GM19240 (cell line): ENCODE data around the gene TRAFD1.
"Not testable (repeated sequence)": the region's sequence is repeated elsewhere in the genome, so short reads cannot be mapped to it uniquely, and the experiment has no call there.

Experiments used
- DNase-seq: peaks from one replicate; pipeline ENCODE4 v3.0.0; 2011; ENCODE audit warnings: low spot score; ENCODE audit not compliant: insufficient read length

Gene TRAFD1, protein sequence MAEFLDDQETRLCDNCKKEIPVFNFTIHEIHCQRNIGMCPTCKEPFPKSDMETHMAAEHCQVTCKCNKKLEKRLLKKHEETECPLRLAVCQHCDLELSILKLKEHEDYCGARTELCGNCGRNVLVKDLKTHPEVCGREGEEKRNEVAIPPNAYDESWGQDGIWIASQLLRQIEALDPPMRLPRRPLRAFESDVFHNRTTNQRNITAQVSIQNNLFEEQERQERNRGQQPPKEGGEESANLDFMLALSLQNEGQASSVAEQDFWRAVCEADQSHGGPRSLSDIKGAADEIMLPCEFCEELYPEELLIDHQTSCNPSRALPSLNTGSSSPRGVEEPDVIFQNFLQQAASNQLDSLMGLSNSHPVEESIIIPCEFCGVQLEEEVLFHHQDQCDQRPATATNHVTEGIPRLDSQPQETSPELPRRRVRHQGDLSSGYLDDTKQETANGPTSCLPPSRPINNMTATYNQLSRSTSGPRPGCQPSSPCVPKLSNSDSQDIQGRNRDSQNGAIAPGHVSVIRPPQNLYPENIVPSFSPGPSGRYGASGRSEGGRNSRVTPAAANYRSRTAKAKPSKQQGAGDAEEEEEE

GRCh38 chr12:112125250-112125999 is at the start of gene TRAFD1:
Gene TRAFD1 (plus strand): TSS chr12:112125560. CDS start chr12:112130523, 4,963 bp downstream.
- DNase-seq = peak; percentile 89

DNA sequence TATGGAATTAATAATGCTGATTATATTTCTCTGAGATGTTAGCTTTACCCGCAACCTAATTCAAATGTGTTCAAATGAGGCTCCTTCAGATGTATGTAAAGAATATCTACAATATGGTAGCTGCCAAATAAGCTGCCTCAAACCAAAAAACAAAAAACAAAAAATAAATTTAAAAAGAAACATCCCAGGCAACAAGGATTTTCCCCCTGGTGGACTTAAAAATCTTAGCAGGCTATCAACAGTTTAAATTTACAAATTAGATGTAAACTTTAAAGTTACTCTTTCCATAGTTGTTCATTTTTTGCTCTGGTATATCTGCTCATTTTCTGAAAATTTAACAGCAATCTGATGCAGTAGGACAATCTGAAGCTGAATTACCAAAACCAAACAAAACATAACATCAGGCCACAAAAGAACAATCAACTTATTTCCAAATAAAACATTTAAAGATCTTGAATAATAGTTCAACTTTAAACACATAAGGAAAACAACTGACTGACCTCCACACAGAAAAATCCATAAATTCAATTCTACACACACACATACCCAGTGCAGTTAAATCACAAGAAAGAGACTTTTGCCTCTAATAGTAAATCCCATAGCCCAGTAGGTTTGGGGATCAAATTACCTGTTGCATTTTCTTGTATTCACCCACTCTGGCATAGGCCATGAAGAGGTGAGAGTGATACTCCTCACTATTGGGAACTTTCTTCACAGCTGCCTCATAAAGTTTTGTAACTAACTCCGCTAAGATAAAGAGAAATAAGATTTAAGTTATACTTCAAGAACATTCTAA is 38.1 kb upstream of the TRAFD1 start:
- DNase-seq = no peak

DNA sequence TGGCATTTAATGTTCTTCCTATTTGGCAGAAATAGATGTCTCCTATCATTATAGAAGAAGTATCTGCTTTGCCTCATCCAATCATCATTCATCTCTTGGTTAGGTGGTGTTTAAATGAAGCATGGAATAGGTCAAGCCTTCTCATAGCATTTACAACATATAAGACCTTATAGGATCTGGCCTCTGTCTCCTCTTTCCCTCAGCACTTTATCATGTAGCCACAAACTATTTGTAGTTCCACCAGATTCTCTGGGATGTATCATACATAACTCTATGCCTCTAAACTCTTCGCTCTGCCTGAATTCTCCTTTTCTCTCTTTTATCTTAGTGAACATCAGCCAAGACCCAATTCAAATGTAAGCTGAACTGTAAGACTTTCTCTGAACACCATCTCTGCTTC is 37.5 kb upstream of the TRAFD1 start:
- no peak for DNase-seq

GRCh38 chr12:112091563-112091962 is 33.8 kb upstream of the TRAFD1 start:
- DNase-seq = no peak

DNA sequence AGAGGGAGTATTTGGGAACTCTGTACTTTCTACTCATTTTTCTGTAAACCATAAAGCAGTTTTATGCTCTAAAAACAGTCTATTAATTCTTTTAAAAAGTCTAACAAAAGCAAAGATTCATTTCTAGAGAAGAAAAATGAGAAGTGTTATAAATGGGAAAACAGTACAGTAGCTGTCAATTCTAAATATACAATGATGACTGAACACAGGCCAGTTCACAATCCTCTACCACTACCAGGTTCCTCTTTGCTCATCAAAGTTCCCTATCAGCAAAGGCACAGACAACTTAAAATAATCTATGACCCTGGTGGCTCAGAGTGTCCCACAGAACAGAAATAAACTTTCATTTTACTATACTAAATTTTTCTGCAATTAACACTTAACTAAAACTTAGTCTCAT is 29.3 kb upstream of the TRAFD1 start:
- peak; percentile 24 for DNase-seq

- DNase-seq = no peak
Measured at GRCh38 chr12:112096667-112097066, 28.7 kb upstream of the TRAFD1 start.

DNA sequence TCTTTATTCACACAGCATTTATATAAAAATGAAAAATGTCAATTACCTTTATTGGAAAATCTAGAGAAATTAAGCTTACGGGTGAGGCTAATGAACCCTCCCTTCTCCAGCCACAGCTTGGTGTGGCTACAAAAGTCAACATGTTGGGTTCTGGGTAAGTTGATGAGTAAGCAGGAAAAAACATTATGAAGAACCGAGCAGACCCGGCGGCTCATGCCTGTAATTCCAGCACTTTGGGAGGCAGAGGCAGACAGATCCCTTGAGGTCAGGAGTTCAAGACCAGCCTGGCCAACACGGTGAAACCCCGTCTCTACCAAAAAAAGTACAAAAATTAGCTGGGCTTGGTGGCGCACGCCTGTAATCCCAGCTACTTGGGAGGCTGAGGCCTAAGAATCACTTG is 27.7 kb upstream of the TRAFD1 start:
- DNase-seq = no peak

DNA sequence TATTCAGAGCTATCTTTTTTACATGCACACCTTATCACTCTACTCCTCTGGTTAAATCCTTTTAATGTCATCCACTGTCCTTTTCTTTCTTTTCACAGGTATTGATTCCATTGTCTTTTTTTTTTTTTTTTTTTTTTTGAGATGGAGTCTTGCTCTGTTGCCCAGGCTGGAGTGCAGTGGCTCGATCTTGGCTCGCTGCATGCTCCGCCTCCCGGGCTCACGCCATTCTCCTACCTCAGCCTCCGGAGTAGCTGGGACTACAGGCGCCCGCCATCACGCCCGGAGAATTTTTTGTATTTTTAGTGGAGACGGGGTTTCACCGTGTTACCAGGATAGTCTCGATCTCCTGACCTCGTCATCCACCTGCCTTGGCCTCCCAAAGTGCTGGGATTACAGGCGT is 24.9 kb upstream of the TRAFD1 start:
- not testable (repeated sequence) for DNase-seq

GRCh38 chr12:112102127-112102526 is 23.2 kb upstream of the TRAFD1 start:
- no peak for DNase-seq

DNA sequence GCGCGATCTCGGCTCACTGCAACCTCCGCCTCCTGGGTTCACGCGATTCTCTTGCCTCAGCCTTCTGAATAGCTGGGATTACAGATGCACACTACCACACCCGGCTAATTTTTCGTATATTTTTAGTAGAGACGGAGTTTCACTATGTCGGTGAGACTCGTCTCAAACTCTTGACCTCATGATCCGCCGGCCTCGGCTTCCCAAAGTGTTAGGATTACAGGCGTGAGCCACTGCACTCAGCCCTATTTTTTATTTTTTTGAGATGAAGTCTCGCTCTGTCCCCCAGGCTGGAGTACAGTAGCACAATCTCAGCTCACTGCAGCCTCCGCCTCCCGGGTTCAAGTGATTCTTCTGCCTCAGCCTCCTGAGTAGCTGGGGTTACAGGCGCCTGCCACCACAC is 22.6 kb upstream of the TRAFD1 start:
- not testable (repeated sequence) for DNase-seq

DNA sequence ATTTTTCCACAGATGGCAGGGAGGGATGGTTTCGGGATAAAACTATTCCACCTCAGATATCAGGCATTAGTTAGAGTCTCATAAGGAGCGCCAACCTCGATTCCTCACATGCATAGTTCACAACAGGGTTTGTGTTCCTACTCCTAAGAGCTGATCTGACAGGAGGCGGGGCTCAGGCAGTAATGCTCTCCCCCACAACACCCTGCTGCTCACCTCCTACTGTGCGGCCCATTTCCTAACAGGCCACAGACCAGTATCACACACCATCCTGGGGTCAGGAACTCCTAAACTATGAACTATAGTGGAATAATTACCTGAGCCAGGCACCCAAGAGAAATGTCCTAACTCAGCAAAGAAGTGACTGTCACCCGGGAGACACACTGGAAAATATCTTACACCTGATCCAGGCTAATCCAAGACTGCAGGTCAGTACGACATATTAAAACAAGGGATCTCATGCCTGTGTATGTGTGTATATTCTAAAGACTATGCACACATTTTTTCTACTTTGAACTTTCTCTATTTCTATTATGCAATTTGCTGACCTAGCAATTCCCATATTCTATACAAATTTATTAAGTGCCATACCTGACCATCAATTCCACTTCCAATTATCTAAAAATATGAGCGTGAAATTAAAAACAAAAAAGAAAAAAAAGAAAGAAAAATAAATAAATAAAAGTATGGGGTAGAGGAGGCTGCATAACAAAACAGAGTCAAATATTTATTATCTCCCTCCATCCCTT is 21.4 kb upstream of the TRAFD1 start:
- no peak for DNase-seq

- no peak for DNase-seq
Measured at GRCh38 chr12:112105891-112106290, 19.5 kb upstream of the TRAFD1 start.

DNA sequence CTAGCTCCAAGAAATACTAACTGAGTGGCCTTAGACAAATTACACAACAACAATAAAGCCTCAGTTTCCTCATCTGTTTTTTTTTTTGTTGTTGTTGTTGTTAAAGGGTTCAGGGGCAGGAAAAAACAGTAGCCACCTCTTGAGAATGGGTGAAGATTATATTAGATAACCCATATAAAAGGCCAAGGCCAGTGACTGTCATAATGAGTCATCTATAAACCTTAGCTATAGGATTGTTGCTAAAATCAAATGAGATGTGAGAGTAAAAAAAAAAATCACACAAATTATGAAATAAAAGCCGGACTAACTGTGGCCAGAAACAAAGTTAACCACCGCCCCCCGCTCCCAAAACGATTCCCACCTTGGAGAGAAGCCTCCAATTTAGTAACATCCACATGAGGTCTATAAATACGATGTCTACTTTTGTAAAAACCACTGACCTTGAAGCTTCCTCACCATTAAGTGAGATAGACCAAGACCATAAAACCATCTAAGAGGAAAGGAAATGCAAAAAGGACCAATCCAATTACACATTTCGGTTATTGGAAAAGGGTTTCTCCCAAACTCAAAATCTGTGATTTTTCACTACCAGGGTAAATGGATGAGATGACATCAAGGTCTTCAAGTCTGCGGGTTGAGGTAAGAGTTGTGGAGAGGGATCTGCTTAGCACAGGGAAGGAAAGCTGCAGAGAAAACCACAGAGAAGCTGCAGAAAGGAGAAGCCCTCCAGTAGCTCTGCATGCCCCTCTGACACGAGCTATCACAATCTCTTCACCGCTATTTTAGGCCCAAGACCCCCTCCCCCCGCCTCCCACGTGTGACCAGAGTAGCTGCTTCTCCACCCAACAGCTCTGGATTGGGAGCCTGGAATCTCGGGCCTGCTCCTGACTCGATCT is 17.8 kb upstream of the TRAFD1 start:
- DNase-seq = no peak

DNA sequence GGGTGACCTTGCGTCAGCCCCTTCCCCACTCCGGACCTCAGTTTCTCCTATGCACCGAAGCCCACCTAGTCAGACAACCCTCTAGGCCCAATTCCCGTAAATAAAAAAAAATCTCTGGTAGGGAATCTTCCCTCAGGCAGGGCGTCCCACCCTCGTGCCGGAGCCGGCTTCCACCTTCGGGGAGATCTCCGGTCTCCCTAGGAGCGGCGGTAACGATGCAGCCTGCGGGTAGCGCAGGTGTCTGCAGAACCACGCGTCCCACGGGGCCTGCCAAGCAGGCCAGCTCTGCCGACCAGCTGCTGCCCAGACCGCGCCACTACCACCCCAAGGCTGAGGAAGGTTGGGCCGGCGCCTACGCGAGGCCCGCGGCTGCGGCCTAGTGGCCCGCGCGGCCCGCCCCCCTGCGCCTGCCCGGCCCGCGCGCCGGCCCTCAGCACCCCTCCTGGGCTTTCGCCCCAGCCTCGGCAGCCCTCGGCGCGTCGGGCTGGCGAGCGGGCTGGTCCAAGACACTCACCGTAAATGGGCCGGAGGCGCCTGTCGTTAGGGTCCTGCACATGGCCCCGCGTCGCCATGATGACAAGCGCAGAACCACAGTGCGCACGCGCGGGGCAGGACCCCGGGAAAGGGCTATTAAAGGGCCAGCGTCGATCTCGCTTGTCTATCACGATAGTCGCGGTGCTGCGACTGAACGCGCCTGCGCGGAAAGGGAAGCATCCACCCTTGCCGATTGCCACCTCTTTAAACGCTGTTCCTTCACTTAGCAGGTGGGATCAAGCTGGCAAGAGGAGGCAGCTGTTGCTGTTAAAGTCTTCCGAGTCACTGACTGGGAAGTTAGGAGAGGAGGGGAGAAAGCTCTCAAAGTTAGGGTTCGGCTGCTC is 16.9 kb upstream of the TRAFD1 start, which contains the start of gene NAA25:
Gene NAA25, minus strand, starts transcription at position 582 of the 878 bp plus-strand sequence. Its CDS starts 10 bp downstream, at position 572.
- DNase-seq = peak; percentile 52

GRCh38 chr12:112110787-112111662 is 14.3 kb upstream of the TRAFD1 start:
- DNase-seq = not testable (repeated sequence)

GRCh38 chr12:112111931-112112330 is 13.4 kb upstream of the TRAFD1 start:
- DNase-seq = no peak

DNA sequence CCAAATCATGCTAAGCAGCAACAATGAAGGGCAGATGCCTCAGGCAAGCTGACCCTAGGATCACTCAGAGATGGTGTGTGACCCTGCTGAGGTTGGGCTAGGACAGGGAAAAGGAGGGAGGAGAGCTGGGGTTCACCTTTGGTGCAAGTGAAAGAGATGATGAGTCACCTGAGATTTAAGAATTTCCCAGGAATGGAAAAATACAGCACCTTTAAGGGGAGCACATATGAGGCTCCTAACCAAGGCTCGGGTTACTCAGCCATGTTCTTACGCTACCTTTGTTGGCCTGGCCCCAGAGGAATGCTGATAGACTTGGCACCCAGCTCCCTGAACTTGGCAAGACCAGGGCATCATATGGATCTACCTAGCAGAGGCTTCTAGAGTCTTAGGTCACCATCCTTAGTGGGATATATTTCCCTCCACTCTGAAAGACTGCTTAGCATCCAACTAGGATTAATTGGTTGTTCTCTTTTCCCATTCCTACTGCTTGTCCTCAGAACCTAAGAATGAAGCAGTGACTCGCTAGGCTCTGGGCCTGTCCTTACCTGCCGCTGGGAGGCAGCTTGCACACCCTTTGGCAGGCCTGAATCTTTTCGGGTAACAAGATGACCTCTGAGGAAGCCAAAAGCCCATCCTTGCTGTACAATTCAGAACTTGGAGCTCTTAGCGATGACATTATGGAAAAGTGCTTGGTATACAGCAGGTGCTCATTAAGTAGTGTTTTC is 12.8 kb upstream of the TRAFD1 start:
- DNase-seq = no peak
